Measurements from ENCODE around the gene CACFD1. TPM values are rescaled to one million over a fixed set of nuclear protein-coding genes. Genes with fewer than 3 reads are reported as not detected.

The CACFD1 gene
- total RNA-seq, 1 experiment from 2014 or later: 22.5 TPM

- H3K4me3 Mint-ChIP-seq: no peak overlapping the region
- peak overlapping the region; percentile 73; the same call in 1 of the 2 replicates for H3K27ac Mint-ChIP-seq
- H3K4me1 Mint-ChIP-seq: no peaks in the 10 kb centered on the region
- no peak for DNase-seq (ENCODE audit: low spot score)
- no peaks in the 10 kb centered on the region for H3K36me3 Mint-ChIP-seq
- ATAC-seq: no peak
- H3K9me3 Mint-ChIP-seq: no peaks in the 10 kb centered on the region
- H3K27me3 Mint-ChIP-seq (ENCODE audit: low read depth): no peaks in the 10 kb centered on the region
- ChIA-PET CTCF (no interaction called here), POLR2A (no interaction called here)
- no peak for TF ChIP-seq SP1 (CRISPR knock-in tag; conservative IDR thresholded peaks at IDR 0.05)
- TF ChIP-seq MLX (CRISPR knock-in tag; IDR thresholded peaks at IDR 0.05): no peak
- no peak for TF ChIP-seq CREB1 (CRISPR knock-in tag; IDR thresholded peaks at IDR 0.05)
- no peak for TF ChIP-seq MYBL2 (CRISPR knock-in tag; IDR thresholded peaks at IDR 0.05)
- no peak for TF ChIP-seq NR1H2 (CRISPR knock-in tag; IDR thresholded peaks at IDR 0.05)
- TF ChIP-seq CTCF (IDR thresholded peaks at IDR 0.05): no peak
Observed at GRCh38 chr9:133440874-133441273, 18.9 kb upstream of the CACFD1 start.

- no peaks in the 10 kb centered on the region for H3K9me3 Mint-ChIP-seq
Observed at GRCh38 chr9:133441571-133441970, 18.2 kb upstream of the CACFD1 start.

DNA sequence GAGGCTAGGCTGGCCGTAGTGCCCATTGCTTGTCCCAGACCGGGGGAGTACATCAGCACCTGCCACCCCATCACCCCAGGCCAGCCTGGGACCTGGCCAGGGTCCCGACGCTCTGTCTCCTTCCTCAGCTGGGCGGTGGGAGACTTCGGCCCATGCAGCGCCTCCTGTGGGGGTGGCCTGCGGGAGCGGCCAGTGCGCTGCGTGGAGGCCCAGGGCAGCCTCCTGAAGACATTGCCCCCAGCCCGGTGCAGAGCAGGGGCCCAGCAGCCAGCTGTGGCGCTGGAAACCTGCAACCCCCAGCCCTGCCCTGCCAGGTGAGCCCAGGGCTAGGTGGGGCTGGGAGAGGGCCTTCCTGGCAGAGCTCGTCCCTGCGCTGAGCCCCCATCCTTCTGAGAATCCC lies 16.5 kb upstream of the CACFD1 start:
- no peak for DNase-seq (ENCODE audit: low spot score)
- H3K36me3 Mint-ChIP-seq: no peaks in the 10 kb centered on the region
- no peak overlapping the region for H3K4me3 Mint-ChIP-seq
- H3K4me1 Mint-ChIP-seq: no peaks in the 10 kb centered on the region
- no peaks in the 10 kb centered on the region for H3K27me3 Mint-ChIP-seq (ENCODE audit: low read depth)
- 0 out of 2 replicates have a peak, but pooled peaks have one; percentile 37 for ATAC-seq
- no peaks in the 10 kb centered on the region for H3K9me3 Mint-ChIP-seq
- ChIA-PET POLR2A (no interaction called here), CTCF (interaction anchor here (0.9 to 3.2 kb wide), 9 partner anchors 9 to 127 kb away, joined by 3 to 15 read pairs (median 3); partner anchors contain the start of gene CACFD1)
- no peak overlapping the region for H3K27ac Mint-ChIP-seq
- TF ChIP-seq E2F4 (CRISPR knock-in tag; IDR thresholded peaks at IDR 0.05; ENCODE audit: borderline replicate concordance, low read depth) (no peak), TEAD4 (CRISPR knock-in tag; IDR thresholded peaks at IDR 0.05) (no peak), CREB1 (CRISPR knock-in tag; IDR thresholded peaks at IDR 0.05) (no peak), ZNF263 (CRISPR knock-in tag; IDR thresholded peaks at IDR 0.05; ENCODE audit: low read depth) (no peak), NR2C2 (CRISPR knock-in tag; IDR thresholded peaks at IDR 0.05) (no peak), CTCF (IDR thresholded peaks at IDR 0.05) (no peak), GRHL2 (CRISPR knock-in tag; IDR thresholded peaks at IDR 0.05; ENCODE audit: insufficient replicate concordance, severe bottlenecking) (no peak), ZNF416 (CRISPR knock-in tag; IDR thresholded peaks at IDR 0.05) (no peak), EMX1 (CRISPR knock-in tag; IDR thresholded peaks at IDR 0.05) (no peak), CREM (CRISPR knock-in tag; IDR thresholded peaks at IDR 0.05) (no peak), MXD4 (CRISPR knock-in tag; IDR thresholded peaks at IDR 0.05; ENCODE audit: borderline replicate concordance) (no peak), HMGA2 (CRISPR knock-in tag; IDR thresholded peaks at IDR 0.05) (no peak), CBFB (CRISPR knock-in tag; IDR thresholded peaks at IDR 0.05; ENCODE audit: low read depth) (no peak)
- TF ChIP-seq, protein P1, sequence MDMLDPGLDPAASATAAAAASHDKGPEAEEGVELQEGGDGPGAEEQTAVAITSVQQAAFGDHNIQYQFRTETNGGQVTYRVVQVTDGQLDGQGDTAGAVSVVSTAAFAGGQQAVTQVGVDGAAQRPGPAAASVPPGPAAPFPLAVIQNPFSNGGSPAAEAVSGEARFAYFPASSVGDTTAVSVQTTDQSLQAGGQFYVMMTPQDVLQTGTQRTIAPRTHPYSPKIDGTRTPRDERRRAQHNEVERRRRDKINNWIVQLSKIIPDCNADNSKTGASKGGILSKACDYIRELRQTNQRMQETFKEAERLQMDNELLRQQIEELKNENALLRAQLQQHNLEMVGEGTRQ (CRISPR knock-in tag; IDR thresholded peaks at IDR 0.05): no peak
- TF ChIP-seq, protein P2, sequence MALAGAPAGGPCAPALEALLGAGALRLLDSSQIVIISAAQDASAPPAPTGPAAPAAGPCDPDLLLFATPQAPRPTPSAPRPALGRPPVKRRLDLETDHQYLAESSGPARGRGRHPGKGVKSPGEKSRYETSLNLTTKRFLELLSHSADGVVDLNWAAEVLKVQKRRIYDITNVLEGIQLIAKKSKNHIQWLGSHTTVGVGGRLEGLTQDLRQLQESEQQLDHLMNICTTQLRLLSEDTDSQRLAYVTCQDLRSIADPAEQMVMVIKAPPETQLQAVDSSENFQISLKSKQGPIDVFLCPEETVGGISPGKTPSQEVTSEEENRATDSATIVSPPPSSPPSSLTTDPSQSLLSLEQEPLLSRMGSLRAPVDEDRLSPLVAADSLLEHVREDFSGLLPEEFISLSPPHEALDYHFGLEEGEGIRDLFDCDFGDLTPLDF (CRISPR knock-in tag; IDR thresholded peaks at IDR 0.05): no peak

More at GRCh38 chr9:133441571-133441970, 18.2 kb upstream of the CACFD1 start:
- H3K4me1 Mint-ChIP-seq: no peaks in the 10 kb centered on the region
- H3K36me3 Mint-ChIP-seq: no peaks in the 10 kb centered on the region
- DNase-seq (ENCODE audit: low spot score) (no peak), ATAC-seq (no peak)
- peak overlapping the region; percentile 57; the same call in 1 of the 2 replicates for H3K27ac Mint-ChIP-seq
- no peak overlapping the region for H3K4me3 Mint-ChIP-seq
- no peaks in the 10 kb centered on the region for H3K27me3 Mint-ChIP-seq (ENCODE audit: low read depth)
- CTCF ChIA-PET: interaction anchor here (1.4 kb wide), 1 partner anchor 100 kb away, joined by 6 read pairs; no protein-coding TSS in a partner anchor
- POLR2A ChIA-PET: interaction anchor here (0.5 kb wide), 1 partner anchor 65 kb away, joined by 3 read pairs; the partner anchor contains the start of gene STKLD1
- TF ChIP-seq, protein P2 (CRISPR knock-in tag; IDR thresholded peaks at IDR 0.05): no peak
- TF ChIP-seq SMAD3 (CRISPR knock-in tag; IDR thresholded peaks at IDR 0.05; ENCODE audit: borderline replicate concordance) (no peak), NR1H2 (CRISPR knock-in tag; IDR thresholded peaks at IDR 0.05) (no peak), HMGA2 (CRISPR knock-in tag; IDR thresholded peaks at IDR 0.05) (no peak)
- TF ChIP-seq, protein P3, sequence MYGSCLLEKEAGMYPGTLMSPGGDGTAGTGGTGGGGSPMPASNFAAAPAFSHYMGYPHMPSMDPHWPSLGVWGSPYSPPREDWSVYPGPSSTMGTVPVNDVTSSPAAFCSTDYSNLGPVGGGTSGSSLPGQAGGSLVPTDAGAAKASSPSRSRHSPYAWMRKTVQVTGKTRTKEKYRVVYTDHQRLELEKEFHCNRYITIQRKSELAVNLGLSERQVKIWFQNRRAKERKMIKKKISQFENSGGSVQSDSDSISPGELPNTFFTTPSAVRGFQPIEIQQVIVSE (CRISPR knock-in tag; IDR thresholded peaks at IDR 0.05; ENCODE audit: borderline replicate concordance): no peak

Data from WTC11 (cell line).